Superior temporal gyrus (tissue), 1 donor: ENCODE measurements around the gene MAEA.
"Not testable (repeated sequence)": the region's sequence is repeated elsewhere in the genome, so short reads cannot be mapped to it uniquely, and the experiment has no call there.

Experiments
- DNase-seq: peaks from one replicate; pipeline ENCODE4 v3.0.0-alpha.2; 2016; ENCODE audit errors: extremely low spot score

MAEA gene

DNA sequence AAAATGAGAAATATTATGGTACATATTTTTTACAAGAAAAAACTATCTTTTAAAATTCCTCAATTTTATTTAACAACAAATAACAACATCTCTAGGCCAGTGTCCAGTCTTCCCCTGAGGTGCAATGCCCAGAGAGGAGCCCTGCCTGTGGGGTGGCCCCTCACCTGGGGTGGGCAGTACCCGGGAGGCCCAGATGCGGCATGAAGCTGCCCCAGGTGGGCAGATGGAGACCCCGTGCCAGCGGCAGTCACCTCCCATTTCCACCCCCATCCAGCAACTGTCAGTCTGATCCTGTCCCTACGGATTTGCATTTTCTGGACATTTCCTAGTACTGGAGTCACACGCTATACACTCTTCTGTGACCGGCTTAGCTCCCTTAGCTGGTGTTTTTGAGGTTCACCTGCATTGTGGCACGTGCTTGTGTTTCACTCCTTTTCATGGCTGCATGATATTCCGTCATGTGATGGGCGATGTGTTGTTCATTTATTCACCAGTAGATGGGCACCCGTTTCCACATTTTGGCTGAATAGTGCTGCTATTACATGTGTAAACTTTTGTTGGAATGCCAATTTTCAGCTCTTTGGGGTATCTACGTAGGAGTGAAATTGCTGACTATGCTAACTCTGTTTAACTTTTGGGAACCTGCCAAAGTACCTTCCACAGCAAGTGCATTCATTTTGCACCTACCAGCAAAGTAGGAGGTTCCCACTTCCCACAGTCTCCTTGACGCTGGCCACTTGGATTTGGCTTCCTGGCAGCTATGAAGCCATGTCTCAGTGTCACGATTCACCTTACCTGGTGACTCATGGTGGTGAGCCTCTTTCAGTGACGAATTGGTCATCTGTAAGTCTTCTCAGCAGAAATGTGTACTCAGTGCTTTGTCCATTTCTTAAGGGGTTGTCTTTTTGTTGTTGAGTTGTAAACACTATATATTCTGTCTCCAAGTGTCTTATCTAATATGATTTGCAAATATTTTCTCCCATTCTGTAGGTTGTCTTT lies 11.7 kb upstream of the MAEA start:
- DNase-seq, result no peak

DNA sequence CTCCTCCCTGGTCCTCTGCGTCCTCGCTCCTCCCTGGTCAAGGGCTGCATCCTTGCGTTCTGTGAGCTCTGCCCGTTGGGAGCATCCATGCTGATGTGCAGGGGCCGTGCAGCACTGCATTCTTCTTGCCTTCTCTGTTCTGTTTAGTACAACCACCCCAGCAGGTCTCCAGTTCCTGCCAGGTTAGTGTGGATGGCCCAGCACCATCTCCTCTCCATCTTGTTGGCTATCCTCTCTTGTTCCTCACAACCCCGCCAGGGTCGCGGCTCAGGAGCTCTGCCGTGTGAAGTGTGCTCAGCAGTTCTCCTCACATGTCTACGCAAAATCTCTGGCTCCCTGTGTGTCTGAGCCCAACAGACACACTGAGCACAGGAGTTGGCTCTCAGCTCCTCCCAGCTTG lies 10.4 kb upstream of the MAEA start:
- DNase-seq, result no peak

DNA sequence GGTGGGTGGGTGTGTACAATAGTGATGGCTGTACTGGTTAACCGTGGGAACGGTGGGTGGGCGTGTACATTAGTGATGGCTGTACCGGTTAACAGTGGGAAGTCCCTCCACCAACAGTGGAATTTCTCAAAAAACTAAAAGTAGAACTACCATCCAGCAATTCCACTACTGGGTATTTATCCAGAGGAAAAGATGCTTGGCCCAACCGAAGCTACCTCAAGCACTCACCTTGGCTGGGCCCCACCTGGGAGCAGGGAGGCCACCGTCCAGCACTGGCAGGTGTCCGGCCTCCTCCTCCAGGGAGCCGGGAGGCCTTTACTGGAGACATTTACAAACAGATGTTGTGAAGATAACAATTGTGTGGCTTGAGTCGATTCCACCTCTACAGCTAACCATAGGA lies 6.0 kb upstream of the MAEA start:
- DNase-seq, result no peak

DNA sequence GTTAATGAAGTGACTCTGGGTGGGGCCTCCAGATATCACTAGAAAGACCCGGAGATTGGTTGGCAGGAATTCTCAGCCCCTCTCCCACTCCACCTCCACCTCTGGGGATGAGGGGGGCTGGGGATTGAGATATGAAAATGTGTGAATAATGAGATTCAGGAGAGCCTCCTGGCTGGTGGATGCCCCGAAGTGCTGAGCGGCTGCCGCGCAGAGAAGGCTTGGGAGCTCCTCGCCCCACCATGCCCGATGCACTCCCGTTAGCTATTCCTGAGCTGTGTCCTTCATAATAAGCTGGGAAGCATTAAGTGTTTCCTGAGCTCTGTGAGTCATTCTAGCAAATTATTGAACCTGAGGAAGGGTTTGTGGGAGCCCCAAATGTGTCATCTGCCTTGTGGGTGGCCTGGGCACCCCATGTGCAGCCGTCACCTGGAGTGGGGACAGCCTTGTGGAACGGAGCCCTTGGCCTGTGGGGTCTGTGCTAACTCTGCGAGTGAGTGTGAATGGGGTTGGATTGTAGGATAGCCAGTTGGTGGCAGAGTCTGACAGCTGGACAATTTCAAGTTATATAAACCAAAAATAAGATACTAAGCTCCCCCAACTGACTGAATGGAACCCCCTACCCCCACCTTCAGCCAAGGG lies 4.4 kb upstream of the MAEA start:
- no peak for DNase-seq

- DNase-seq, result no peak
Measured at GRCh38 chr4:1285790-1286553, 3.7 kb upstream of the MAEA start.

- DNase-seq, result no peak
Measured at GRCh38 chr4:1288786-1289185, 905 bp upstream of the MAEA start.

GRCh38 chr4:1290165-1290977 lies 680 bp downstream of the MAEA start:
- DNase-seq, result no peak

GRCh38 chr4:1291091-1291490 lies 1.4 kb downstream of the MAEA start:
- DNase-seq, result no peak

- no peak for DNase-seq
Measured at GRCh38 chr4:1291996-1292702, 2.5 kb downstream of the MAEA start.

DNA sequence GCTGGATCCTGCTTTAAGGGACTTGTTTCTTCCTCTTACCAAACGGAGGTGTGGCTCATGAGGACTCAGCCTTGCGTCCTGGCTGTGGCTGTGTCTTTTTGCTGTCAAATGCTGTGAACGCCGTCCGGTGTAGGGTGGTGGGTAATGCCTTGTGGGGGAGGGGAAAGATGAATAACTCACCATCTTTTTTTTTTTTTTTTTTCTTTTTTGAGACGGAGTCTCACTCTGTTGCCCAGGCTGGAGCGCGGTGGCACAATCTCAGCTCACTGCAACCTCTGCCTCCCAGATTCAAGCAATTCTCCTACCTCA lies 3.0 kb downstream of the MAEA start:
- DNase-seq, result not testable (repeated sequence)

DNA sequence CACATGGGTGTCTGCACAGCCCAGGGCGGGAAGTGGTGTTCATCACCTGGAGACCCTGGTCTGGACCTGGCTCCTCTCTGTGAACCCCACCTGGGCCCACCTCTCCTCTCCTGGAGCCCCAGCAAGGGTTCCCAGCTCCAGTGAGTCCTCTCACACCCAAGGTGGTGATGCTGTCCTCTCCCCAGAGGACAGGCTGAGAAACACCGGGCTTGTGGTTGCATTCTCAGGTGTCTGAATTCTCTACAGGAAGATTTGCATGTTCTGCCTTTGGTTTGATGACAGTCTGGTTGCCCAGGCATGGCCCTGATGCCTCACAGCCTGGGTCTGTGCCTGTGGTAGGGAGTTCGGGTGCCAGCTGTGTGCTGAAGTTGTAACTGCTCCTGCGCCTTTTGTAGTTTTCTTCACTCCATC lies 3.8 kb downstream of the MAEA start:
- no peak for DNase-seq

DNA sequence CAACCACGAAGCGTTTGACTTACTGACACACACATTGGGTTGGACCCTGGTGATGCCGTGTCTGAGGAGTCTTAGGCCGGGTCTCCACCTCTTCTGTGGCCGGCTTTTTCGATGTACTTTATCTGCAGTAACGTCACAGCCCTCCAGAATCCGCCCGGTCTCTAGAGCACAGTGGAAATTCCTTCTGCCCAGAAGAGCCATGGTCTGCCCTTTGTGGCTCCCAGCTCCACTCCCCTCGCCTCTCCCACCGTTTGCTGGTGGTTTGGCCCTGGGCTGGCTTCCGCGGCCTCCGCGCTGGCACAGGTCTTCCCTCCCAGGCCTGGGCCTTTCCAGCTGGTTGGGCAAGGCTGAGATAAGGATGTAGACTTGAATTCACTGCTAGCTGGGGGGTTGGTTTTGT lies 4.3 kb downstream of the MAEA start:
- no peak for DNase-seq

GRCh38 chr4:1294424-1294823 lies 4.7 kb downstream of the MAEA start:
- DNase-seq, result no peak

DNA sequence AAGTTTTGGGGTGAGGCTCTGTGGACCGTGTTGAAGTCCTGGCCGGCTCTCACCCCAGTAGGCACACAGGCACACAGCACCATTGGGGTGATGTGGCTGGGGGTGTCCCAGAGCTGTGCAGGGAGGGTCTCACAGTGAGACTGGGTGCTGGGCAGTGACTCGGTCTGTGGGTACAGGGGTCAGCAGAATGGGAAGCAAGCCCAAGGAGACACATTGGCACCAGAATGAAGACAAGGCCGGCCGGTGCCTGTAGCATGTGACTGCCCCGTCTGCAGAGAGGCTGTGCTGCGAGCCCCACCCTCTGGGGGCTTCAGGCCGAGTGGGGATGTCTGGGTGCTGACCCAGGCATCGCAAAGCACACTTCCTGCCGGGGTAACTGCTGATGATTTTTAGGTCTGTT lies 5.2 kb downstream of the MAEA start:
- DNase-seq, result no peak

DNA sequence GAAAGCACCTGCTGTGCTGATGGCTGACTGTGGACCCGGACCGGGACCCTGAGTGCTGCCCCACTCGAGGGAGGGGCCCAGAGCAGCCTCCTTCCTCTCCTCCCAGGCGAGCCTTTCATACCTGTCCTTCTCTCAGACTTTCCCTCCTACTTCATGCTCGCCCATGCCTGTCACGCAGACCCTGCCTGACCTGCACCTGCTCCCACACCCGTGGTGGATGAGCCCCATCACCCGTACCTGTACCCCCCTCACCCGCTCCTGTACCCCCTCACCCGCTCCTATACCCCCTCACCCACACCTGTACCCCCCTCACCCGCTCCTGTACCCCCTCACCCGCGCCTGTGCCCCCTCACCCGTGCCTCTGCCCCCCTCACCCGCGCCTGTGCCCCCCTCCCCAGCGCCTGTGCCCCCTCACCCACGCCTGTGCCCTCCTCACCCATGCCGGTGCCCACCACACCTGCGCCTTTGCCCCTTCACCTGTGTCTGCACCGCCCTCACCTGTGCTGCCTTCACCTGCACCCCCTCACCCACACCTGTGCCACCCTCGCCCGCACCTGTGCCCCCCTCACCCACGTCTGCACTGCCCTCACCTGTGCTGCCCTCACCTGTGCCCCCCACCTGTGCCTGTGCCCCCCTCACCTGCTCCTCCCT lies 5.8 kb downstream of the MAEA start:
- DNase-seq, result no peak

GRCh38 chr4:1296324-1297022 lies 6.8 kb downstream of the MAEA start:
- DNase-seq, result no peak

- no peak for DNase-seq
Measured at GRCh38 chr4:1297023-1297395, 7.3 kb downstream of the MAEA start.

- DNase-seq, result no peak
Measured at GRCh38 chr4:1297456-1298325, 8.0 kb downstream of the MAEA start.

- DNase-seq, result no peak
Measured at GRCh38 chr4:1298461-1298860, 8.8 kb downstream of the MAEA start.
